ENCODE results near the gene MT3. TPM values are rescaled to one million over a fixed set of nuclear protein-coding genes. Genes with fewer than 3 reads are reported as not detected.
"Not testable (repeated sequence)": the region's sequence is repeated elsewhere in the genome, so short reads cannot be mapped to it uniquely, and the experiment has no call there.

The MT3 gene
- total RNA-seq, 8 experiments from 2014 or later, result 1.9 to 16.9 (median 8.7) TPM; not detected in 3

DNA sequence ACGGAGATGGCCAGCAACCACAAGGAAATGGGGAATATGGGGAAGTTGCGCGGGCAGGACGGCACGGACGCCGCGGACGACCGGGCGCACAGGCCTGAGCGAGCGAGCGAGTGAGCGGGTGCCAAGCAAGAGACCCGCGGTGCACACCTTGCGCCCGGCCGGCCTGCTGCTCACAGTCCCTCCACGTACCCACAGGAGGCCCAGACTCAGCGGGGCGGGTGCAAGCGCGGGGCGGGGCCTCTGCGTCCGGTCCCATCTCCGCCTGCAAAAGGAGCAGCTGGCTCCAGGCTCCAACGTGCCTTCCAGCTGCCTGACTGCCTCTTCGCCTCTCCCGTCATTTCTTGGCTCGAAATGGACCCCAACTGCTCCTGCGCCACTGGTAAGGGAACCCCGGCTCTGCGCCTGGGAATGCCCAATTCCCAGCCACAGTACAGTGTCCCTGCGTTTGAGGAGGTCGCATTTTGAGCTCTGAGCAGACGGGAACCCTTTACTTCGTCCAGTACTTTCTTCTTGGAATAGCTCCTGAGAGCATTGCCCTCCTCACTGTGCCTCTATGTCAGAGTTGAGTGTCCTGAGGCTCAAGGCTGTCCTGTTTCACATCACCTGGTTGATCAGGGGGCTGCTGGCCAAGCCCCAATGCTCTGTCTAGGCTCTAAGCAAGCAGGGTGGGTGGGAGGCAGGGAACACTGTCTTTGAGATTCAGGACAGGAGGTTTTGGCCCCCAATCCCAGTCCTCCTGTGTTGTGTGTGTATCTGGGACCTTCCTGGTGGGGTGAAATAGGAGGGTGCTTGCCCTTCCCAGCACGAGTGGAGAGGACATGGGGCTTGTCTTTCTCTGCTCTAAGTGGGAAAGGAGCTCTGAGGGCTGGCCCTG lies 28.1 kb downstream of the MT3 start:
- WGBS, 10 experiments, result 0 to 57% (median 10%) methylated on average over 1 to 5 of the region's 41 CpGs; no CpG with 5 or more reads in 5 of the 10 experiments
- Histone ChIP-seq H3K4me3 (no peak overlapping the region), H3K27ac (no peak overlapping the region), H3K4me1 (replicated peaks in 1 of 2) (no peaks in the 10 kb centered on the region)
- in situ Hi-C loops (cut with MboI; ENCODE audit: low pct_unique_long_range_greater_than_20kb in 2 of 9, low sequenced_read_pairs in 9 of 9, unreplicated experiment in 9 of 9), result no loop called here
- peak; percentile 31 to 99 (median 80) for ATAC-seq (replicated peaks in 6 of 8)

- Histone ChIP-seq H3K4me3 (no peak overlapping the region), H3K4me1 (replicated peaks in 1 of 2) (no peaks in the 10 kb centered on the region), H3K27ac (no peak overlapping the region)
- in situ Hi-C loops (cut with MboI; ENCODE audit: low pct_unique_long_range_greater_than_20kb in 2 of 9, low sequenced_read_pairs in 9 of 9, unreplicated experiment in 9 of 9), result no loop called here
- 20 to 81% (median 40%) methylated on average over 1 to 5 of the region's 6 CpGs; no CpG with 5 or more reads in 3 of the 10 experiments for WGBS, 10 experiments
- no peak for ATAC-seq (replicated peaks in 6 of 8)
These were observed 28.8 kb downstream of the MT3 start for GRCh38 chr16:56618138-56618537.

DNA sequence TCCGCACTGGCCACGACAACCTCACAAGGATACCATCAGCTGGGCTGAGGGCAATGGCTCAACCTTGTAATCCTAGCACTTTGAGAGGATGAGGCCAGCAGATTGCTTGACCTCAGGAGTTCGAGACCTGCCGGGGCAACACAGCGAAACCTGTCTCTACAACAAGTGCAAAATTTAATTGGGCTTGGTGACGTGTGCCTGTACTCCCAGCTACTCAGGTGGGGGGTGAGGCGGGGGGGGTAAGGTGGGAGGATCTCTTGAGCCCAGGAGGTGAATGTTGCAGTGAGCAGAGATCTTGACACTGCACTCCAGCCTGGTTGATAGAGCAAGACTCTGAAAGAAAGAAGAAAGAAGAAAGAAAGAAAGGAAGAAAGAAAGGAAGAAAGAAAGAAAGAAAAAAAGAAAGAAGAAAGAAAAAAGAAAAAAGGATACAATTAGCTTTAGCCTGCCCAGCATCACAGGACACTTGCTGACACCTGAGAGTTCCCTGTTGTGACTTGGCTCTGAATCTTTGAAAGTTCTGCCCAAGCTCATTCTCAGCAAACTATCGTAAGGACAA lies 31.1 kb downstream of the MT3 start:
- in situ Hi-C loops (cut with MboI; ENCODE audit: low pct_unique_long_range_greater_than_20kb in 2 of 9, low sequenced_read_pairs in 9 of 9, unreplicated experiment in 9 of 9), result no loop called here
- ATAC-seq (replicated peaks in 6 of 8), result no peak
- Histone ChIP-seq H3K4me1 (replicated peaks in 1 of 2) (no peaks in the 10 kb centered on the region), H3K4me3 (no peak overlapping the region), H3K27ac (no peak overlapping the region)
- WGBS, 10 experiments, result 29 to 100% (median 92%) methylated on average over 1 to 3 of the region's 8 CpGs; no CpG with 5 or more reads in 5 of the 10 experiments

- WGBS, 10 experiments, result 37 to 88% (median 66%) methylated on average over 1 to 4 of the region's 4 CpGs
- H3K4me3 ChIP-seq; in situ Hi-C loops (cut with MboI; ENCODE audit: low pct_unique_long_range_greater_than_20kb in 2 of 9, low sequenced_read_pairs in 9 of 9, unreplicated experiment in 9 of 9); ATAC-seq (replicated peaks in 6 of 8); H3K27ac ChIP-seq; H3K4me1 ChIP-seq (replicated peaks in 1 of 2): not testable (repeated sequence)
These were observed 32.5 kb downstream of the MT3 start for GRCh38 chr16:56621665-56622445.

GRCh38 chr16:56623184-56623583 lies 33.9 kb downstream of the MT3 start:
- H3K4me3 ChIP-seq; in situ Hi-C loops (cut with MboI; ENCODE audit: low pct_unique_long_range_greater_than_20kb in 2 of 9, low sequenced_read_pairs in 9 of 9, unreplicated experiment in 9 of 9); H3K27ac ChIP-seq; ATAC-seq (replicated peaks in 6 of 8); H3K4me1 ChIP-seq (replicated peaks in 1 of 2): not testable (repeated sequence)
- 60 to 100% (median 83%) methylated on average over 1 to 5 of the region's 5 CpGs; no CpG with 5 or more reads in 1 of the 10 experiments for WGBS, 10 experiments

- ATAC-seq (replicated peaks in 6 of 8), result no peak
- no peak overlapping the region for H3K27ac ChIP-seq
- in situ Hi-C loops (cut with MboI; ENCODE audit: low pct_unique_long_range_greater_than_20kb in 2 of 9, low sequenced_read_pairs in 9 of 9, unreplicated experiment in 9 of 9), result no loop called here
- 83 to 100% (median 100%) methylated on average over 1 to 2 of the region's 2 CpGs; no CpG with 5 or more reads in 2 of the 10 experiments for WGBS, 10 experiments
- H3K4me1 ChIP-seq (replicated peaks in 1 of 2), result peaks cover 0 to 2% of the 10 kb centered on the region in 2 donors
- no peak overlapping the region for H3K4me3 ChIP-seq
These were observed 34.3 kb downstream of the MT3 start for GRCh38 chr16:56623637-56624036.

GRCh38 chr16:56625140-56625942 lies 36.0 kb downstream of the MT3 start, which contains the start of gene MT1E:
TSS of gene MT1E (plus strand) at chr16:56625781. CDS start at chr16:56625852, 71 bp downstream.
- Histone ChIP-seq H3K4me3 (peak within 1 kb of the TSS; percentile 9 to 37 (median 14)), H3K4me1 (replicated peaks in 1 of 2) (peaks cover 0 to 2% of the 10 kb centered on the region in 2 donors), H3K27ac (no peak within 1 kb of the TSS)
- in situ Hi-C loops (cut with MboI; ENCODE audit: low pct_unique_long_range_greater_than_20kb in 2 of 9, low sequenced_read_pairs in 9 of 9, unreplicated experiment in 9 of 9), result no loop called here
- ATAC-seq (replicated peaks in 6 of 8), result peak; percentile 83 to 97 (median 96)
- 0 to 45% (median 9%) methylated on average over 1 to 34 of the region's 62 CpGs; no CpG with 5 or more reads in 2 of the 10 experiments for WGBS, 10 experiments

- peak; percentile 34 to 63 (median 54) for ATAC-seq (replicated peaks in 6 of 8)
- WGBS, 10 experiments, result 0 to 34% (median 16%) methylated on average over 1 to 11 of the region's 16 CpGs; no CpG with 5 or more reads in 3 of the 10 experiments
- H3K4me3 ChIP-seq, result peak overlapping the region in 2 of 5 donors; percentile 30 to 37
- in situ Hi-C loops (cut with MboI; ENCODE audit: low pct_unique_long_range_greater_than_20kb in 2 of 9, low sequenced_read_pairs in 9 of 9, unreplicated experiment in 9 of 9), result no loop called here
- H3K4me1 ChIP-seq (replicated peaks in 1 of 2), result peaks cover 0 to 2% of the 10 kb centered on the region in 2 donors
- H3K27ac ChIP-seq, result no peak overlapping the region
These were observed 36.8 kb downstream of the MT3 start for GRCh38 chr16:56625943-56626654.

DNA sequence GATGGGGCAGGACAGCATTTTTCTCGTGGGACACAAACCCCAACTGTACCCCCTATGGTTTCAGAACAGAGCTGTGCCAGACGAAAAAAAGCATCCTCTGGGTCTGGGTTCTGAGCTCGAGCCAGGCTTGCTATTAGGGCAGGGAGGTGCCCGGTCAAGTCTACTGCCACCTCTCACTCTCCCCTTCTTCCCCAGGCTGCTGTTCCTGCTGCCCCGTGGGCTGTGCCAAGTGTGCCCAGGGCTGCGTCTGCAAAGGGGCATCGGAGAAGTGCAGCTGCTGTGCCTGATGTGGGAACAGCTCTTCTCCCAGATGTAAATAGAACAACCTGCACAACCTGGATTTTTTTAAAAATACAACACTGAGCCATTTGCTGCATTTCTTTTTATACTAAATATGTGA lies 37.4 kb downstream of the MT3 start:
- Histone ChIP-seq H3K4me3 (no peak overlapping the region), H3K27ac (no peak overlapping the region), H3K4me1 (replicated peaks in 1 of 2) (peaks cover 0 to 2% of the 10 kb centered on the region in 2 donors)
- in situ Hi-C loops (cut with MboI; ENCODE audit: low pct_unique_long_range_greater_than_20kb in 2 of 9, low sequenced_read_pairs in 9 of 9, unreplicated experiment in 9 of 9), result no loop called here
- no peak for ATAC-seq (replicated peaks in 6 of 8)
- 0 to 44% (median 25%) methylated on average over 1 to 2 of the region's 7 CpGs; no CpG with 5 or more reads in 5 of the 10 experiments for WGBS, 10 experiments

DNA sequence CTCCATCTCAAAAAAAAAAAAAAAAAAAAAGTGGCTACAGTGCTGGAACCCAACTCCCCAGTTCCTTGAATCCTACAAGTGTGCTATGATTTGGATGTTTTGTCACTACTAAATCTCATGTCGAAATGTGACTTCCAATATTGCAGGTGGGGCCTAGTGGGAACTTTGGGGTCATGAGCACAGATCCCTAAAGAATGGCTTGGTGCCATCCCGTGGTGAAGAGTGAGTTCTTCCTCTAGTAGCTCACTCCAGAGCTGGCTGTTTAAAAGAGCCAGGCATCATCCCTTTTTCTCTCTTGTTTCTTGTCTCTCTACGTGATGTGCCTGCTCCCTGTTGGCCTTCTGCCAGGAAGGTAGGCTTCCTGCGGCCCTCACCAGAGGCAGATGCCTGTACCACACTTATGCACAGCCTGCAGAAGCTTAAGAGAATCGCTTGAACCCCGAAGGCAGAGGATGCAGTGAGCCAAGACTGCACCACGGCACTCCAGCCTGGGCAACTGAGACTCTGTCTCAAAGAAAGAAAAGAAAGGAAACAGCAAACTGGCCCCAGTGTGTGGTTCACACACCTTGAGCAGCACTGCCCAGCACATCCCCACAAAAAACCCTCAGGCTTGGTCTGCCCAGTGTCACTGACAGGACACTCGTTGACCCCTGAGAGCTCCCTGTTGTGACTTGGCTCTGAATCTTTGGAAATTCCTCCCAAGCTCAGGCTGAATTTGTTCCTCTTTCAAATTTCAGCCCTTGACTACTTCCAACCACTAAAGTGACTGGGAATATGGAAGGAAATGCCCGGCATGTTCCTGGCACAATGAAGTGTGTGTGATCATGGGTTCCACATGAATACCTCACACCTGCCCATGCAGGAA lies 39.4 kb downstream of the MT3 start:
- no peak for ATAC-seq (replicated peaks in 6 of 8)
- Histone ChIP-seq H3K4me1 (replicated peaks in 1 of 2) (peaks cover 7 to 10% of the 10 kb centered on the region in 2 donors), H3K4me3 (no peak overlapping the region), H3K27ac (no peak overlapping the region)
- in situ Hi-C loops (cut with MboI; ENCODE audit: low pct_unique_long_range_greater_than_20kb in 2 of 9, low sequenced_read_pairs in 9 of 9, unreplicated experiment in 9 of 9), result no loop called here
- 15 to 80% (median 22%) methylated on average over 2 to 7 of the region's 9 CpGs; no CpG with 5 or more reads in 3 of the 10 experiments for WGBS, 10 experiments

DNA sequence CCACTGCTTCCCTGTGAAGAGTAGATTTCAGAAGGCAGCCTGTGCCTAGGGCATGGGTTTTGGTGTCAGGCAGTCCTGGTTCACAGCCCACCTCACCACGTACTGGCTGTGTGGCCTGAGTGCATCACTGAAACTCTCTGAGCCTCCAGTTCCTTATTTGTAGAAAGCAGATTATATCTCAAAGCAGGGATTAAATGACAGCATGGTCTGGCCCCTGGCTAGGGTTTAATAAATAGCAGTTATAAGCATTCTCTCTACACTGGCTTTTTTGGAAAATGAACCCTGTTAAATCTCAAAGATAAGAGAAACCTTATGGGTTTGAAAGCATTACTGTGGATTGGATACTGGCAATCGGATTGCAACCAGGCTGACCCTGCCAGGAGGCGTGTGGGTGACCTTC lies 40.2 kb downstream of the MT3 start:
- in situ Hi-C loops (cut with MboI; ENCODE audit: low pct_unique_long_range_greater_than_20kb in 2 of 9, low sequenced_read_pairs in 9 of 9, unreplicated experiment in 9 of 9), result no loop called here
- H3K27ac ChIP-seq, result no peak overlapping the region
- no peak for ATAC-seq (replicated peaks in 6 of 8)
- WGBS, 10 experiments, result 13 to 100% (median 50%) methylated on average over 1 to 2 of the region's 3 CpGs; no CpG with 5 or more reads in 3 of the 10 experiments
- H3K4me3 ChIP-seq, result no peak overlapping the region
- H3K4me1 ChIP-seq (replicated peaks in 1 of 2), result peaks cover 7 to 10% of the 10 kb centered on the region in 2 donors

Data from motor neuron (in vitro differentiated cells).